DND-41 (cell line): ENCODE results near the gene PAPPA2.

Source experiments
- CTCF ChIP-seq: IDR thresholded peaks from 2 replicates; pipeline ENCODE4 v1.5.1; 2012; ENCODE audit warnings: borderline replicate concordance, low read length, moderate library complexity, mild to moderate bottlenecking; ENCODE audit not compliant: poor library complexity, severe bottlenecking; ENCODE audit errors: extremely low read depth
- EZH2 ChIP-seq: IDR thresholded peaks from 3 replicates; pipeline ENCODE4 v1.6.1; 2012; ENCODE audit warnings: borderline replicate concordance, low read depth, mild to moderate bottlenecking, moderate library complexity, low read length, inconsistent platforms; ENCODE audit not compliant: severe bottlenecking

GRCh38 chr1:176741181-176741580 is 278.2 kb downstream of the PAPPA2 start:
- TF ChIP-seq CTCF (no peak), EZH2 (no peak)
